ENCODE results near the gene MADCAM1. TPM values are rescaled to one million over a fixed set of nuclear protein-coding genes. Genes with fewer than 3 reads are reported as not detected.
A peak's percentile ranks its signal among the peaks of the same experiment; 100 is the strongest.

Gene MADCAM1
- total and polyA plus RNA-seq, 10 of the 15 experiments (the other 5 are each of a cell fraction or from before 2014, with no cell fraction given), result 0.06 to 0.32 (median 0.31) TPM; not detected in 5

DNA sequence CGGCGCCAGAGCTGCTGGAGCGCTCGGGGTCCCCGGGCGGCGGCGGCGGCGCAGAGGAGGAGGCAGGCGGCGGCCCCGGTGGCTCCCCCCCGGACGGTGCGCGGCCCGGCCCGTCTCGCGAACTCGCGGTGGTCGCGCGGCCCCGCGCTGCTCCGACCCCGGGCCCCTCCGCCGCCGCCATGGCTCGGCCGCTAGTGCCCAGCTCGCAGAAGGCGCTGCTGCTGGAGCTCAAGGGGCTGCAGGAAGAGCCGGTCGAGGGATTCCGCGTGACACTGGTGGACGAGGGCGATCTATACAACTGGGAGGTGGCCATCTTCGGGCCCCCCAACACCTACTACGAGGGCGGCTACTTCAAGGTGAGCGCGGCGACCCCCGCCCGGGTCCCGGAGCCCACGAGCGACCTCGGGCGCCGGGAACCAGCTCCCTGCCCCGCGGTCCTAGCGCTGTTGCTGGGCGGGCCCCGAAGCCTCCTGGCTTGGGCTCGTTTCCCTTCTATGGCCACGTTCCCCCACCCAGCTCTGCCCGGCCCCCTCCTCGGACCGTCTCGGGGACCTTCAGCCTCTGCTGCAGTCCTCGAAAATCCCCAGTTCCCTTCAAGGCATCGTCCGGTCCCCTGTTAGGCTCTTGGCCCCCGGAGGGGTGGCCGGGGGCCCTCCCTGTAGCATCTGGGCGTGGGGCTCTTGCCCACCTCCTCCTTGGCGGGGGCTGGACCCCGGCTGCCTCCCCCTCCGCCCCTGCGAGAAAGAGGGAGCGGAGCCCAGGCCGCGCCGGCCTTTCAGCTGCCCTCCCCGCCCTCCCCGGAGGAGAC, 35.7 kb downstream of the MADCAM1 start, which contains the start of gene CDC34 (continued):
- TF ChIP-seq IRF4 (IDR thresholded peaks at IDR 0.05; ENCODE audit: low read depth, low read length) (no peak), CHD1 (IDR thresholded peaks at IDR 0.05; ENCODE audit: low read depth, low read length) (no peak), SRF (IDR thresholded peaks at IDR 0.05; ENCODE audit: low read depth in 2 of 2, low read length in 2 of 2) (0 out of 4 replicates have a peak, but pooled peaks of 1 of the 2 experiments have one; percentile 47), HDAC6 (IDR thresholded peaks at IDR 0.05; ENCODE audit: unreplicated experiment) (no peak), SP1 (IDR thresholded peaks at IDR 0.05; ENCODE audit: low read depth, low read length) (no peak), POLR2AphosphoS2 (IDR thresholded peaks at IDR 0.05; ENCODE audit: low read depth, low read length) (no peak), MYC (IDR thresholded peaks at IDR 0.05; ENCODE audit: insufficient read depth, insufficient read length, insufficient replicate concordance, low read length, severe bottlenecking) (no peak), ESRRA (IDR thresholded peaks at IDR 0.05; ENCODE audit: low read length) (no peak), RELA (IDR thresholded peaks at IDR 0.05; ENCODE audit: borderline replicate concordance, partially characterized antibody) (no peak), RELB (IDR thresholded peaks at IDR 0.05; ENCODE audit: low read depth) (no peak), JUND (IDR thresholded peaks at IDR 0.05; ENCODE audit: low read depth, low read length) (no peak), HCFC1 (IDR thresholded peaks at IDR 0.05; ENCODE audit: low read length) (no peak), IKZF2 (IDR thresholded peaks at IDR 0.05) (no peak), PKNOX1 (IDR thresholded peaks at IDR 0.05) (no peak), RBBP5 (conservative IDR thresholded peaks at IDR 0.05) (no peak), ZNF687 (IDR thresholded peaks at IDR 0.05) (no peak), POLR2A (IDR thresholded peaks at IDR 0.05; ENCODE audit: low read depth, low read length) (peak; percentile 80), CBFB (IDR thresholded peaks at IDR 0.05; ENCODE audit: low read depth) (no peak), CREB1 (IDR thresholded peaks at IDR 0.05; ENCODE audit: low read depth) (no peak), HDAC2 (IDR thresholded peaks at IDR 0.05) (no peak)
- TF ChIP-seq, protein P1, sequence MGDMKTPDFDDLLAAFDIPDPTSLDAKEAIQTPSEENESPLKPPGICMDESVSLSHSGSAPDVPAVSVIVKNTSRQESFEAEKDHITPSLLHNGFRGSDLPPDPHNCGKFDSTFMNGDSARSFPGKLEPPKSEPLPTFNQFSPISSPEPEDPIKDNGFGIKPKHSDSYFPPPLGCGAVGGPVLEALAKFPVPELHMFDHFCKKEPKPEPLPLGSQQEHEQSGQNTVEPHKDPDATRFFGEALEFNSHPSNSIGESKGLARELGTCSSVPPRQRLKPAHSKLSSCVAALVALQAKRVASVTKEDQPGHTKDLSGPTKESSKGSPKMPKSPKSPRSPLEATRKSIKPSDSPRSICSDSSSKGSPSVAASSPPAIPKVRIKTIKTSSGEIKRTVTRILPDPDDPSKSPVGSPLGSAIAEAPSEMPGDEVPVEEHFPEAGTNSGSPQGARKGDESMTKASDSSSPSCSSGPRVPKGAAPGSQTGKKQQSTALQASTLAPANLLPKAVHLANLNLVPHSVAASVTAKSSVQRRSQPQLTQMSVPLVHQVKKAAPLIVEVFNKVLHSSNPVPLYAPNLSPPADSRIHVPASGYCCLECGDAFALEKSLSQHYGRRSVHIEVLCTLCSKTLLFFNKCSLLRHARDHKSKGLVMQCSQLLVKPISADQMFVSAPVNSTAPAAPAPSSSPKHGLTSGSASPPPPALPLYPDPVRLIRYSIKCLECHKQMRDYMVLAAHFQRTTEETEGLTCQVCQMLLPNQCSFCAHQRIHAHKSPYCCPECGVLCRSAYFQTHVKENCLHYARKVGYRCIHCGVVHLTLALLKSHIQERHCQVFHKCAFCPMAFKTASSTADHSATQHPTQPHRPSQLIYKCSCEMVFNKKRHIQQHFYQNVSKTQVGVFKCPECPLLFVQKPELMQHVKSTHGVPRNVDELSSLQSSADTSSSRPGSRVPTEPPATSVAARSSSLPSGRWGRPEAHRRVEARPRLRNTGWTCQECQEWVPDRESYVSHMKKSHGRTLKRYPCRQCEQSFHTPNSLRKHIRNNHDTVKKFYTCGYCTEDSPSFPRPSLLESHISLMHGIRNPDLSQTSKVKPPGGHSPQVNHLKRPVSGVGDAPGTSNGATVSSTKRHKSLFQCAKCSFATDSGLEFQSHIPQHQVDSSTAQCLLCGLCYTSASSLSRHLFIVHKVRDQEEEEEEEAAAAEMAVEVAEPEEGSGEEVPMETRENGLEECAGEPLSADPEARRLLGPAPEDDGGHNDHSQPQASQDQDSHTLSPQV (IDR thresholded peaks at IDR 0.05), result no peak
